ENCODE results near the gene PRLH. TPM values are rescaled to one million over a fixed set of nuclear protein-coding genes. Genes with fewer than 3 reads are reported as not detected.

The PRLH gene
- total RNA-seq, 1 experiment from 2014 or later, result not detected

DNA sequence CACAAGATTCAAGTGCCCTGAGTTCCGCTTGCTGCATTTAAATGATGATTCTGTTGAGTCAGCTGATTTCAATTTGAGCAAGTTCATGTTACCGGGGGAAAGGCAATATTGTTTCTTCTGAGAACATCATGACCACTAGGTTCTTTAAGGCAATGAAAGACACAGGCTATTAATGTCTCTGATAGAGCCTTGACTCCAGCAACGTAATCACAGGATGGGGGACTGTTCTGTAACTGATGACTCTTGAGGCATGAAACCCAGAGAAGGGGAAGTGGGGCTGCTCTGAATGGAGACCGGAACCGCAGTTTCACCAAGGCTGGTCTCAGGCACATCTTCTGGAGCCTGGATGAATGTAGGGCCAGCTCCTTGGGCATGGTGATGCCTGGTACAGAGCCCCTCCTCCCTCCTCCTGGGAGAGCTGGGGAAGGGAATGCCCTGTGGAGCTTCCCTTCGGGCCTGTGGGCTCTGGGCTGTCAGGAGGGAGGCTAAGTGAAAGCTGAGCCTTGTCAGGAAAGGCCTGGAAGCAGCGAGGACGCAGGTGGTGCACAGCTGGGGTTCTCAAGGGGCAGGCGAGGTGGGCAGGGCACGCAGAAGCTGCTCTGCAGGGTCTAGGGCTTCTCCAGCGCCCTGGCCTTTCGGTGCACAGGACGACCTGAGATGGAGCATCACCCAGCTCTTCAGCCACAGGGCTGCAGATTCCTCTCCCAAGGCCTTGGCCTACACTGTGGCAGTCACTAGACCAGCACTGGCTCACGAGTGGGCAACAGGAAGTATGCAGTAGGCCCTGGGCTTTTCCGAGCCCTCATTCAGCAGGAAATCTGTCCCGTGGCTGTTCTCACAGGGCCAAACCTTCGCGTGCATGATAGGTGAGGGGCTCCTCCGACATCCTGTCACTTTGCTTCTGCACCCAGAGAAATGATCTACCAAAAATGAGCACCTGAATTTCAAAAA lies 36.6 kb upstream of the PRLH start:
- no peak for DNase-seq (ENCODE audit: low spot score)
- no peaks in the 10 kb centered on the region for H3K36me3 ChIP-seq (ENCODE audit: insufficient read depth, low read length, poor library complexity, severe bottlenecking)
- TF ChIP-seq EZH2 (IDR thresholded peaks at IDR 0.05; ENCODE audit: borderline replicate concordance, low read depth, low read length, poor library complexity, severe bottlenecking) (no peak), CTCF (conservative IDR thresholded peaks at IDR 0.05; ENCODE audit: low read depth, low read length) (no peak)
- H3K4me1 ChIP-seq (ENCODE audit: insufficient read depth, low read length, poor library complexity, severe bottlenecking), result no peaks in the 10 kb centered on the region
- intact Hi-C loops (cut with micrococcal nuclease; ENCODE audit: unreplicated experiment), result no loop called here
- H3K27me3 ChIP-seq (replicated peaks; ENCODE audit: insufficient read depth, low read depth, low read length, poor library complexity), result no peaks in the 10 kb centered on the region
- POLR2A ChIA-PET (ENCODE audit: low non-redundant PET), result no interaction called here
- CTCF ChIA-PET, result no interaction called here
- H3K27ac ChIP-seq (ENCODE audit: low read depth, low read length, poor library complexity, severe bottlenecking), result no peak overlapping the region
- no TSS peak for BruUV-seq (replicated peaks)
- H3K4me3 ChIP-seq (ENCODE audit: low read depth, low read length, poor library complexity, severe bottlenecking), result no peak overlapping the region
- no peaks in the 10 kb centered on the region for H3K9me3 ChIP-seq (ENCODE audit: low read depth, low read length, poor library complexity, severe bottlenecking)

DNA sequence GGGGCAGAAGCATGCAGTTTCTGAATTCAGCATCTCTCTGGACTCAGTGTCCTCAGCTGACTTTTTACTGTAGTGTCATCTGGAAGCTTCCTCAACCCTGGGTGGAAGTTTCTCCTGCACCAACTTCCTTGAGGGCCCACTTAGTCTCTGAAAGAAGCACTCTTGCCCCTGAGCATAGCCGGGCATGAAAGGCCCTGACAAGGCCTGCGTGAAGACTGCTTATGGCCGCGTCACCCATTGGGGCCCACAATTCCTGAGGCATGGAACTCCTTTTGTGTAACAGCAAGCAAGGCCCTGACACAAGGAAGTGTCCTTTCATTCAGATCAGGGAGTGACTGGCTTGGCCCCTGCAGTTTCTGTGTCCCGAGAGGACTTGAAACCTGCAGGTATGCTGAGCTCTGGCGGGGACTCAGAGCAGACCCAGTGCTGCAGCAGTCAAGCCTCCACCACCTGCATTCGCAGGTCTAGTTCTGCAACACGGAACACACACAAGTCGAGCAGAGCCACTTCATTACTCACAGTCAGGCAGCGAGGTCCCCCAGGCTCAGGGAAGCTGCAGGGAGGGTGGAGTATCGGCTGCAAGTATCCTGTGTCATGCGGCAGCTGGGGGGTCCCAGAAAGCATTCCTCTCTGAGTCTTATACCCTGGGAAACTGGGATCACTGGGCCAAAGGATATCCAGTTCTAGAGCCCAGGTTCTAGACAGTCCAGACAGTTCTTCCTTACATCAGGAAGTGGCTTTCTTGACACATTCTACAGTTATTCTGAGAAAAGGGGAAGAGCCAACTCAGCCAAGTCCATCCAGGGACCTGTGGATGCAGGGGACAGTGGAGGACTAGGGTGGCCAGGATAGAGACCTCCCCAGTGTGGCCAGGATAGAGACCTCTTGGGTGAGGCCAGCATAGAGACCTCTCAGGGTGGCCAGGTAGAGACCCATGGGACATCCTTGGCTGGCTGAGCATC lies 35.6 kb upstream of the PRLH start:
- DNase-seq (ENCODE audit: low spot score), result no peak
- no peak for TF ChIP-seq CTCF (conservative IDR thresholded peaks at IDR 0.05; ENCODE audit: low read depth, low read length)
- no TSS peak for BruUV-seq (replicated peaks)
- ChIA-PET CTCF (no interaction called here), POLR2A (ENCODE audit: low non-redundant PET) (no interaction called here)
- intact Hi-C loops (cut with micrococcal nuclease; ENCODE audit: unreplicated experiment), result no loop called here
- Histone ChIP-seq H3K27me3 (replicated peaks; ENCODE audit: insufficient read depth, low read depth, low read length, poor library complexity) (no peaks in the 10 kb centered on the region), H3K9me3 (ENCODE audit: low read depth, low read length, poor library complexity, severe bottlenecking) (no peaks in the 10 kb centered on the region), H3K27ac (ENCODE audit: low read depth, low read length, poor library complexity, severe bottlenecking) (no peak overlapping the region), H3K4me3 (ENCODE audit: low read depth, low read length, poor library complexity, severe bottlenecking) (no peak overlapping the region), H3K4me1 (ENCODE audit: insufficient read depth, low read length, poor library complexity, severe bottlenecking) (no peaks in the 10 kb centered on the region), H3K36me3 (ENCODE audit: insufficient read depth, low read length, poor library complexity, severe bottlenecking) (no peaks in the 10 kb centered on the region)

- no peaks in the 10 kb centered on the region for H3K36me3 ChIP-seq (ENCODE audit: insufficient read depth, low read length, poor library complexity, severe bottlenecking)
- no peak for TF ChIP-seq CTCF (conservative IDR thresholded peaks at IDR 0.05; ENCODE audit: low read depth, low read length)
- no peak for TF ChIP-seq EZH2 (IDR thresholded peaks at IDR 0.05; ENCODE audit: borderline replicate concordance, low read depth, low read length, poor library complexity, severe bottlenecking)
- no peaks in the 10 kb centered on the region for H3K4me1 ChIP-seq (ENCODE audit: insufficient read depth, low read length, poor library complexity, severe bottlenecking)
- intact Hi-C loops (cut with micrococcal nuclease; ENCODE audit: unreplicated experiment), result no loop called here
- no peak overlapping the region for H3K4me3 ChIP-seq (ENCODE audit: low read depth, low read length, poor library complexity, severe bottlenecking)
- no peak overlapping the region for H3K27ac ChIP-seq (ENCODE audit: low read depth, low read length, poor library complexity, severe bottlenecking)
- H3K9me3 ChIP-seq (ENCODE audit: low read depth, low read length, poor library complexity, severe bottlenecking), result no peaks in the 10 kb centered on the region
- no peaks in the 10 kb centered on the region for H3K27me3 ChIP-seq (replicated peaks; ENCODE audit: insufficient read depth, low read depth, low read length, poor library complexity)
- CTCF ChIA-PET, result interaction anchor here (0.7 to 0.9 kb wide), 2 partner anchors 39 to 153 kb away, joined by 3 read pairs; no protein-coding TSS in a partner anchor
- DNase-seq (ENCODE audit: low spot score), result no peak
- POLR2A ChIA-PET (ENCODE audit: low non-redundant PET), result interaction anchor here (0.7 kb wide), 1 partner anchor 9 kb away, joined by 3 read pairs; no protein-coding TSS in a partner anchor
- BruUV-seq (replicated peaks), result no TSS peak
Observed at GRCh38 chr2:237532160-237532559, 34.2 kb upstream of the PRLH start.
